PC-3 (cell line): Measurements from ENCODE around the gene GSK3B. TPM values are rescaled to one million over a fixed set of nuclear protein-coding genes. Genes with fewer than 3 reads are reported as not detected.

Source experiments
- ATAC-seq: fragments of 200-7000 bp; cut with Tn5 transposase; 2 replicates; pipeline ENCODE4 v1.9.1; 2020; ENCODE audit warnings: mild to moderate bottlenecking, moderate library complexity
- BruUV-seq: library from RNA; stranded (reverse); fragments of 400-500 nt; replicated peaks from 2 replicates; lab custom pipeline; 2021; lab: Mats Ljungman, UMichigan
- CTCF ChIA-PET: fragments of 300-600 bp; sonication (Branson Sonifier 250); formaldehyde crosslinking; loops from one replicate; lab custom pipeline; 2022; ENCODE audit warnings: antibody characterized with exemption; lab: Charles Lee
- POLR2A ChIA-PET: fragments of 300-600 bp; sonication (Branson Sonifier 250); formaldehyde crosslinking; loops from one replicate; lab custom pipeline; 2022; ENCODE audit warnings: antibody characterized with exemption; ENCODE audit not compliant: unreplicated experiment; lab: Charles Lee
- DNase-seq: peaks from one replicate; pipeline ENCODE4 v3.0.0-alpha.2; 2015
- H2AFZ ChIP-seq: fragments of 300-600 bp; sonication (generic); 2 replicates; pipeline ENCODE4 v1.6.0; 2016; ENCODE audit warnings: antibody characterized with exemption, low read length
- H3F3A ChIP-seq: fragments of 300-600 bp; sonication (generic); one replicate; pipeline ENCODE4 v1.6.0; 2017; ENCODE audit warnings: antibody characterized with exemption, low read length, control low read depth, mild to moderate bottlenecking; ENCODE audit not compliant: unreplicated experiment
- H3K27ac ChIP-seq: fragments of 300-600 bp; sonication (generic); 2 replicates; pipeline ENCODE4 v1.5.1; 2016; ENCODE audit warnings: mild to moderate bottlenecking, low read length
- H3K27me3 ChIP-seq: fragments of 300-600 bp; sonication (generic); 2 replicates; pipeline ENCODE4 v1.6.1; 2016; ENCODE audit warnings: low read length, mixed read lengths
- H3K36me3 ChIP-seq: fragments of 300-600 bp; sonication (generic); 2 replicates; pipeline ENCODE4 v1.6.1; 2016; ENCODE audit warnings: low read depth, mixed run types, low read length, mixed read lengths
- H3K4me1 ChIP-seq: fragments of 300-600 bp; sonication (generic); 2 replicates; pipeline ENCODE4 v1.5.1; 2016; ENCODE audit warnings: low read length; ENCODE audit not compliant: insufficient read depth
- H3K4me2 ChIP-seq: fragments of 300-600 bp; sonication (generic); 2 replicates; pipeline ENCODE4 v1.6.0; 2016; ENCODE audit warnings: low read length
- H3K4me3 ChIP-seq: fragments of 300-600 bp; sonication (generic); 2 replicates; pipeline ENCODE4 v1.5.1; 2016; ENCODE audit warnings: mild to moderate bottlenecking, low read length, mixed read lengths
- H3K79me2 ChIP-seq: fragments of 300-600 bp; sonication (generic); 2 replicates; pipeline ENCODE4 v1.6.1; 2017; ENCODE audit warnings: low read length, mixed read lengths
- H3K9ac ChIP-seq: fragments of 300-600 bp; sonication (generic); 2 replicates; pipeline ENCODE4 v1.6.0; 2016; ENCODE audit warnings: mild to moderate bottlenecking, low read length
- H3K9me2 ChIP-seq: fragments of 300-600 bp; sonication (generic); replicated peaks from 2 replicates; pipeline ENCODE4 v1.6.1; 2016; ENCODE audit warnings: mixed run types, low read length, mixed read lengths
- H3K9me3 ChIP-seq: fragments of 300-600 bp; sonication (generic); 2 replicates; pipeline ENCODE4 v1.6.1; 2016; ENCODE audit warnings: low read length, mixed read lengths
- H4K20me1 ChIP-seq: fragments of 300-600 bp; sonication (generic); 2 replicates; pipeline ENCODE4 v1.6.1; 2016; ENCODE audit warnings: low read length, mixed read lengths
- CTCF ChIP-seq: fragments of 300-600 bp; sonication (generic); conservative IDR thresholded peaks from 2 replicates; pipeline ENCODE4 v1.5.1; 2017; ENCODE audit warnings: antibody characterized with exemption, low read depth, mild to moderate bottlenecking, low read length
- EZH2 ChIP-seq: fragments of 300-600 bp; sonication (generic); IDR thresholded peaks from one replicate; pipeline ENCODE4 v1.6.1; 2017; ENCODE audit warnings: antibody characterized with exemption, mild to moderate bottlenecking, low read length; ENCODE audit not compliant: unreplicated experiment
- EZH2phosphoT487 ChIP-seq: fragments of 300-600 bp; sonication (generic); IDR thresholded peaks from 2 replicates; pipeline ENCODE4 v1.6.1; 2018; ENCODE audit warnings: mild to moderate bottlenecking, antibody characterized with exemption, low read length, borderline replicate concordance
- intact Hi-C: fragments of 100-400 bp; cut with micrococcal nuclease; formaldehyde crosslinking; loops from 2 replicates; pipeline ENCODE4 v1.9.0; 2023
- total RNA-seq: library from RNA; depleted of rRNA; stranded (reverse); fragments of >200 nt; gene quantifications from 2 replicates; pipeline ENCODE4 v1.2.3, GENCODE V29; 2014

GSK3B gene
- total RNA-seq, 1 experiment from 2014 or later = 55.8 TPM

GRCh38 chr3:120077731-120078130 lies 16.5 kb downstream of the GSK3B start:
- H3K27ac ChIP-seq = no peak overlapping the region

GRCh38 chr3:120072867-120073525 lies 21.3 kb downstream of the GSK3B start:
- H3K4me3 ChIP-seq = no peak overlapping the region
- peaks cover 98% of the 10 kb centered on the region for H3K79me2 ChIP-seq
- peaks cover 61% of the 10 kb centered on the region for H4K20me1 ChIP-seq
- no peaks in the 10 kb centered on the region for H3K27me3 ChIP-seq
- no TSS peak for BruUV-seq
- no peaks in the 10 kb centered on the region for H3K4me1 ChIP-seq
- ATAC-seq (peak; percentile 63), DNase-seq (peak; percentile 46)
- ChIA-PET POLR2A (no interaction called here), CTCF (interaction anchor here (0.6 to 1.0 kb wide), 6 partner anchors 78 to 872 kb away, joined by 3 to 19 read pairs (median 4); no protein-coding TSS in a partner anchor)
- intact Hi-C loops = loop anchor here (5.0 kb wide), 1 partner anchor 181 kb away; no protein-coding TSS in a partner anchor
- H3K4me2 ChIP-seq = no peak overlapping the region
- TF ChIP-seq CTCF (peak; percentile 61), EZH2 (no peak)
- H3K36me3 ChIP-seq = 0 out of 2 replicates have a peak, but pooled peaks cover 2% of the 10 kb centered on the region
- H3K9me2 ChIP-seq = no peaks in the 10 kb centered on the region
- H3F3A ChIP-seq = no peaks in the 10 kb centered on the region
- no peak overlapping the region for H3K27ac ChIP-seq
- no peaks in the 10 kb centered on the region for H3K9me3 ChIP-seq
- H2AFZ ChIP-seq = no peak overlapping the region
- H3K9ac ChIP-seq = no peak overlapping the region

More at GRCh38 chr3:120077731-120078130, 16.5 kb downstream of the GSK3B start:
- ATAC-seq = no peak
- Histone ChIP-seq H2AFZ (no peak overlapping the region), H3K79me2 (peaks cover 100% of the 10 kb centered on the region), H4K20me1 (peaks cover 49% of the 10 kb centered on the region), H3K27me3 (no peaks in the 10 kb centered on the region), H3K36me3 (0 out of 2 replicates have a peak, but pooled peaks cover 2% of the 10 kb centered on the region), H3K9me2 (no peaks in the 10 kb centered on the region), H3K9ac (no peak overlapping the region), H3F3A (no peaks in the 10 kb centered on the region), H3K4me1 (no peaks in the 10 kb centered on the region), H3K4me3 (no peak overlapping the region), H3K9me3 (no peaks in the 10 kb centered on the region), H3K4me2 (no peak overlapping the region)
- intact Hi-C loops = no loop called here
- POLR2A ChIA-PET = no interaction called here
- DNase-seq = no peak
- TF ChIP-seq EZH2phosphoT487 (no peak), CTCF (no peak), EZH2 (no peak)
- CTCF ChIA-PET = no interaction called here
- BruUV-seq = no TSS peak

GRCh38 chr3:120071259-120071658 lies 23.0 kb downstream of the GSK3B start:
- H3K27me3 ChIP-seq = no peaks in the 10 kb centered on the region
- ChIA-PET POLR2A (no interaction called here), CTCF (no interaction called here)
- H3F3A ChIP-seq = no peaks in the 10 kb centered on the region
- H3K9ac ChIP-seq = no peak overlapping the region
- TF ChIP-seq EZH2phosphoT487 (no peak), EZH2 (no peak), CTCF (no peak)
- BruUV-seq = no TSS peak
- H3K9me2 ChIP-seq = no peaks in the 10 kb centered on the region
- peaks cover 98% of the 10 kb centered on the region for H3K79me2 ChIP-seq
- intact Hi-C loops = loop anchor here (5.0 kb wide), 1 partner anchor 179 kb away; no protein-coding TSS in a partner anchor
- H2AFZ ChIP-seq = no peak overlapping the region
- no peaks in the 10 kb centered on the region for H3K4me1 ChIP-seq
- ATAC-seq = no peak
- DNase-seq = no peak
- no peak overlapping the region for H3K4me3 ChIP-seq
- no peak overlapping the region for H3K4me2 ChIP-seq
- H3K36me3 ChIP-seq = peaks cover 6% of the 10 kb centered on the region; the same call in 1 of the 2 replicates
- peaks cover 73% of the 10 kb centered on the region for H4K20me1 ChIP-seq
- H3K9me3 ChIP-seq = no peaks in the 10 kb centered on the region
- no peak overlapping the region for H3K27ac ChIP-seq
